NCI-H226 (cell line): ENCODE results near the gene ATRX.
"Not testable (repeated sequence)": the region's sequence is repeated elsewhere in the genome, so short reads cannot be mapped to it uniquely, and the experiment has no call there.

Source experiments
- DNase-seq: peaks from one replicate; pipeline ENCODE4 v3.0.0-alpha.2; 2015

Gene ATRX

DNA sequence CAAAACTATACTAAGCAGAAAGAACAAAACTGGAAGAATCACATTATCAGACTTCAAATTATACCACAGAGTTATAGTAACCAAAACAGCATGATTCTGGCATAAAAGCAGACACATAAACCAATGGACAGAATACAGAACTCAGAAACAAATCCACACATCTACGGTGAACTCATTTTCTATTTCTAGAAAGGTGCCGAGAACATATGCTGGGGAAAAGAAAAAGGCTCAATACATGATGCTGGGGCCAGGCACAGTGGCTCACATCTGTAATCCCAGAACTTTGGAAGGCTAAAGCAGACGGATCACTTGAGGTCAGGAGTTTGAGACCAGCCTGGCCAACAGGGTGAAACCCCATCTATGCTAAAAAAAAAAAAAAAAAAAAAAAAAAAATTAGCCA, 52.7 kb downstream of the ATRX start:
- DNase-seq: no peak

DNA sequence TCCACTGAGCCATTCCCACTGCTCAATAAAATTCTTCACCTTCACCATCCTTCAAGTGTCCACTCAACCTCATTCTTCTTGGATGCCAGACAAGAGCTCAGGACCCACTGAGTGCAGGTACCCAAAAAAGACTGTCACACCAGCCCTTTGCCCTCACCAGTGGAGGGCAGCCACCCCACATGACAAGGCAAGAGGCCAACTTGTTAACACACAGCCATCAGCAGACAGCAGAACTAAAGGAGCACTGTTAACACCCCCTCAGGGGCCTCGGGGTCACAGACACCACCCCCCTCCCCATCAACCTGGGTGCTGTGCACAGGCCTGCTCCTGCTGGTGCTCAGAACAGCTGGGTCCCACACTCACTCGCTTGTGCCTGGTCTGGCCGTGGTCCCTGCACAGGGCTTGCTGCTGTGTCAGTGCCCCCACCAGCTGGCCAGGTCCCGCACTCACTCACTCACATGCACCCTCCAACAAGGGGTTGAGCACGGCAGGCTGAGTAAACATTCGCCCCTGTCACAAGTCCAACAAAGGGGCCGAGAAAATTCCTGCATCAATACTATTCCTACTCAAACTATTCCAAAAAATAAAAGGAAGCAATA, 54.1 kb downstream of the ATRX start:
- DNase-seq: no peak

GRCh38 chrX:77726095-77726494, 59.9 kb downstream of the ATRX start:
- not testable (repeated sequence) for DNase-seq

DNA sequence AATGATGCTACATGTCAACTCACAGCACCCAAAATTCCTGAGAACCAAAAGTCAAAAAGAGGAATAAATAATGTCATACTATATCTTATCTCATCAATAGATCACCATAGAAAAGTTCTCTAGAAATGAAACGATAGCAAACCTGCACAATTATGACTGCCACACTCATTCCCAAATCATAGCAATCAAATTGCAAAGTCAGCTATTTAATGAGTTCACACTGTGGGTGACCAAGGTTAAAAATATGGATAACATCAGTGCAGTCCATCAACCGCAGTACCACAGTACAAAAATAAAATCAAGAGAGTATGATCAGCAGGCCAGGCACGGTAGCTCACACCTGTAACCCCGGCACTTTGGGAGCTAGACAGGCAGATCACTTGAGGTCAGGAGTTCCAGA, 62.3 kb downstream of the ATRX start:
- DNase-seq: no peak

DNA sequence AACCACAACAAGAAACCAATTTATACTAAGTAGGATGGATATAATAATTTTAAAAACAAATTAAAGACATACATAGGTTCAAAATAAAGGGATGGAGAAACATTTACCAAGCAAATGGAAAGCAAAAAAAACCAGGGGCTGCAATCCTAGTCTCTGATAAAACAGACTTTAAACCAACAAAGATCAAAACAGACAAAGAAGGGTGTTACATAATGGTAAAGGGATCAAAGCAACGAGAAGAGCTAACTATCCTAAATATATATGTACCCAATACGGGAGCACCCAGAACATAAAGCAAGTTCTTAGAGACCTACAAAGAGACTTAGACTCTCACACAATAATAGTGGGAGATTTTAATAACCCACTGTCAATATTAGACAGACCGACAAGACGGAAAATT, 66.6 kb downstream of the ATRX start:
- no peak for DNase-seq

DNA sequence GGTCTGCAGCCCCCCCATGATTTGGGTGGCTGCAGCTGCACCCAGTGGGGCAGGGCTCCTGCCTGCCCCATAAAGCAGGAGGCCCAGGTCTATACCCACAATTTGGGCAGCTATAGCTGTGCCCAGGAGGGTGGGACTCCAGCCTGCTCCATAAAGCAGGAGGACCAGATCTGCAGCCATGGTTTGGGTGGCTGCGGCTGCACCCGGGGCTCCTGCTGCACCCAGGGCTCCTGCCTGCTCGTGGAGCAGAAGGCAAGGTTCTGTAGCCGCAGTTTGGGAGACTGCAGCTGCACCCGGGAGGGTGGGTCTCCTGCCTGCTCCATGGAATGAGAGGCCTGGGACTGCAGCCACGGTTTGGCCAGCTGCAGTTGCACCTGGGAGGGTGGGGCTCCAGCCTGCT, 81.1 kb downstream of the ATRX start:
- no peak for DNase-seq

- DNase-seq: no peak
These were observed 87.8 kb downstream of the ATRX start for GRCh38 chrX:77698242-77698641.

DNA sequence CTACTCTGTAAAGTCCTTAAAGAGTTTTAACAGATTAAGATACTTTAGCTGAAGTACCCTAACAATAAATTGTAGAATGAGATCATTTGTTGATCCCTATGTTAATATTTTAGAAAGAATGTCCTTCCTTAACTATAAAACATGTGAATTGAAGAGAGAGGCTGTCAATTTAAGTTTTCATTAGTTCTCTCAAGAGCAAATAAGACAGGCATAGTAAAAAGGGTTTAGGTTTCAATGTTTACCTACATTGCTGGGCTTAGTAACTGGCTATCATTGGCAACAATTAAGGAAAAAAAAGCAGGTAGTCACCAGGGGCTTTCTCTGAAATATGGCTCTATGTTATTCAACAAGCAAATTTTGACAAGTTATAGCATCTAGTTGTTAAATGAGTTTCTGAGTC, 91.5 kb downstream of the ATRX start:
- DNase-seq: no peak

DNA sequence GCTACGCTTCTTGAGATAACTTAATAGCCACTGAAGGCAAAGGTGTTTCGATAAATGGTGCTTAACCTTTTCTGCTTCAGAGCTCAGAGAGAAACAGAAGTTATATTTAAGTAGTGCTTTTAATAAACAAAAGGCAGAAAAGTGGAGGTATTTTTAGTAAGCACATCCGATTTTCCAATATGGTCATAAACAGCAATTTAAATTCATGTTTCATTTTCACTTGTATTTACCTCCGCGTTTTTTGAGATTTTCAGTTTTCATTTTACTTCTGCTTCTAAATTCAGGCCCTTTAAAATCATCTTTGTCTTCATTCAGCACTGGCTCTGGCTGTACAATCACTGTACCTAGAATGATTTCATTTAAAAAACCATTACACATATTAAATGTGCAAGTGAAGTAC, 92.4 kb downstream of the ATRX start:
- no peak for DNase-seq

GRCh38 chrX:77691916-77692315, 94.1 kb downstream of the ATRX start:
- DNase-seq: no peak

- no peak for DNase-seq
These were observed 96.6 kb downstream of the ATRX start for GRCh38 chrX:77689376-77689775.

- not testable (repeated sequence) for DNase-seq
These were observed 100.3 kb downstream of the ATRX start for GRCh38 chrX:77685683-77686082.

DNA sequence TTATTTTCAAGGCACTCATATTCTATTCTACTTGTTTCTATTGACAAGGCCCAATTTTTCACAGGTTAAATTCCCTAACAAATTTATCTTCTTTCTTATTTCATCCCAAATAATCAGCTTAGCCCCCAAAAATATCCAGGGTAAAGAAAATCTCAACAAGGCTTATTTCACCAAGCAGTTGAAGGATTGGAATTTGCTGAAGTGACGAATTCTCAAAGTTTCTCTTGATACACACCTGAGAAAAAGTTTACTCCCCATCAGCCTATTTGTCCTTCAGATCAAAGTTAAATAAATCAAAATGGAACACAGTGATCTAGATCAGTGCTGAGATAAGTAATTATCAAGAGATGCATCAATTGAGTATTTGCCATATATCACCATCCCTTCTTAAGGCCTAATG, 106.9 kb downstream of the ATRX start:
- DNase-seq: no peak

DNA sequence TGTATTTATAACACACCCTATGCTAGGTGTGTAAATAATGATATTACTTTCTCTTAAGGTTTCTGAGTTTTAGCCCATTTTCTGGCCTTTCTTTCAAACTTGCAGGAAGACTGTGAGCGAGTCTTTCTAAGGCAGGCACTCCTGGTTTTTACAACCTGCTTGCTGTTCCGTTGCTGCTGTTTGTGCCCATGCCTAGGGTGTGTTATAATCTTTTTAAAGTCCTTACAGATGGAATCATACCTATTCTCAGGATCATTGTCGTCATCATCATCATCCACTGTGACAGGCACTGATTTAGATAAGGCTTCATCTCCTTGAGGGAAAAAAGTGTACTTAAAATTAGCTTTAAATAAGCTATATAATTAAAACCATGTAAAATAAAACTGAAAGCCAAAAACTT, 110.0 kb downstream of the ATRX start:
- no peak for DNase-seq

DNA sequence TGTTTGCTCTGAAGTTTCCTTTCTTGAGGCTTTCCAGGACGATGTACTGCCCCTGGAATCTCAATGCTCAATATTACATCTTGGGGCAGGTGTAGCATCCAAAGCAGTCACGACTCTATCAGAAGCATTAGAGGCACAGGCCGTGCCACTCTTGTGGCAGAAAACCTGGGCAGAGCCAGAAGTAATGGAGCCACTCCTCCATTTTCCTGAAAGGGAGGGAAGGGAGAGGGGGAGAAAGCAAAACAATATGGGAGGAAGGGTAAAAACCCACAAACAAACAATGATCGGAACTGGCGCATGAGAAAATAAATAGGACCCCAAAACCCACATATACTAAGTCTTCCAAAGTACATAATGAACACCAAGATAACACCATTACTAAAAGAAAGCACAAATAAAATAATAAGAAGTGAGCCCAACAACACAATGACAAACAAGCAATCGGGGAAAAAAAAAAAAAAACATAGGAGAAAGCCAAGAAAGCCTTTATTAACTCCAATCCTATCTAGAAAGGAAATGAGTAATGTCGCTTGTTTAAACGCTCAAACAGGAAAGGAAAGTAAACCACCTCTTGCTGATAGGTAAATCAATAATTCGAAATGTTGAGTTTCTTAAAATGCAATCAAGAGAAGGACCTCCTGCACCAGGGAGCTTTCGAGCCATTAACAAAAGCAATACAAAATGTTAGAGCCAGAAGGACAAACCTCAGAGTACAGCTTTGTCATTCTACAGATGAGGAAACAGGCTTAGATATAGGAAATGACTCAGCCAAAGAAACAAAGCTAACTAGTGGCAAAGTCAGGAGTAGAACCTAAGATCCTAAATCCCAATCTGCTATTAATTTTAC, 117.4 kb downstream of the ATRX start:
- DNase-seq: no peak

DNA sequence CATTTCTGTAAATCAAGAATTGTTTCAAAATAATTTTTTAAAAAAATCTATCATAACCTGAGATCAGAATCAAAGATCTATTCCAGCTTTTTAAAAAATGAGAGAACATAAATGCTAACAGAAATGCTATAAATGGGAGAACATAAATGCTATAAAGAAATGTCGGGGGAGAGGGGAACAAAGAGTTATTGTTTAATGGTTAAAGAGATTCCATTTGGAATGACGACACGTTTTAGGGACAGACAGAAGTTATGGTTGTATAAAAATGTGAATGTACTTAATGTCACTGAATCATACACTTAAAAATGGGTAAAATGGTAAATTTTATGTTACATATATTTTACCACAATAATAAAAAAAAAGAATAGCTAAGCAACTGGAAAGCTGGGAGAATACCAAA, 127.1 kb downstream of the ATRX start:
- DNase-seq: no peak

DNA sequence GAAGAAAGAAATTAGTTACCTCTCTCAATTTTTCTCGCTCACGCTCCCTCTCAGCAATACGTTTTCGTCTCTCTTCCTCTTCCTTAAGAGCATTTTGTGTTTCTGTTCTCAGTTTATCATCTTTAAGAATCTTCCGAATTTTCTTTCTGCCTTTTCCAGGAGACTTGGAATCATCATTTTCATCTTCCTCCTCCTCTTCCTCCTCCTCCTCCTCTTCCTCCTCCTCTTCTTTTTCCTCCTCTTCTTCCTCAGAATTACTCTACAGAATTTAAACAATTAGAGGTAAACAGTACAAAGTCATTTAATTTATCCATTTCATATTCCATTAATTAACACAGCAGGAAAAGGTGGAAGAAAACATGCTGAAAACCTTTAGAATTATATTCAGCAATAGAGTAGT, 133.9 kb downstream of the ATRX start:
- DNase-seq: no peak

GRCh38 chrX:77640702-77641101, 145.3 kb downstream of the ATRX start:
- no peak for DNase-seq

DNA sequence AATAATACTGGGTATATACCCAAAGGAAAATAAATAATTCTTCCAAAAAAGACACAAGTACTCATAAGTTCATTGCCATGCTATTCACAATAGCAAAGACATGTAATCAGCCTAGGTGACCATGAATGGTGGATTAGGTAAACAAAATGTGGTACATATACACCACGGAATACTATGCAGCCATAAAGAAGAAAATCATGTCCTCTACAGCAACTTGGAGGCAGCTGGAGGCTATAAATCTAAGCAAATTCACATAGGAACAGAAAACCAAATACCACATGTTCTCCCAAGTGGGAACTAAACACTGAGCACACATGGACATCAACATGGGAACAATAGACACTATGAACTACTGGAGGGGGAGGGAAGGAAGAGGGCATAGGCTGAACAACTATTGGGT, 146.2 kb downstream of the ATRX start:
- DNase-seq: no peak

- no peak for DNase-seq
These were observed 147.6 kb downstream of the ATRX start for GRCh38 chrX:77638397-77638796.

GRCh38 chrX:77635373-77635772, 150.6 kb downstream of the ATRX start:
- DNase-seq: no peak

- no peak for DNase-seq
These were observed 157.6 kb downstream of the ATRX start for GRCh38 chrX:77628294-77629025.

DNA sequence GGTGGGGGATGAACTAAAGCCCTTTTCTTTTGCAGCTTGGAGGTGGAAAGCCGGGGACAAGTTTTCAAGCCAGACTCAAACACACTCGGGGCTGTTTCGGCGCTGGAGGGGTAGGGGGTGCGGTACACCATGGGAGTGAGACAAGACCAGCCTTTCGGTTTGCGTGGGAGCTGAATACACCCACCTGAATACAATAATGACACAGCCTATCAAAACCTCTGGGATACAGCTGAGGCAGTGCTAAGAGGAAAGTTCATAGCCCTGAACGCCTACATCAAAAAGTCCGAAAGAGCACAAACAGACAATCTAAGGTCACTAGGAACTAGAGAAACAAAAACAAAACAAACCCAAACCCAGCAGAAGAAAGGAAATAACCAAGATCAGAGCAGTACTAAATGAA, 163.3 kb downstream of the ATRX start:
- no peak for DNase-seq

DNA sequence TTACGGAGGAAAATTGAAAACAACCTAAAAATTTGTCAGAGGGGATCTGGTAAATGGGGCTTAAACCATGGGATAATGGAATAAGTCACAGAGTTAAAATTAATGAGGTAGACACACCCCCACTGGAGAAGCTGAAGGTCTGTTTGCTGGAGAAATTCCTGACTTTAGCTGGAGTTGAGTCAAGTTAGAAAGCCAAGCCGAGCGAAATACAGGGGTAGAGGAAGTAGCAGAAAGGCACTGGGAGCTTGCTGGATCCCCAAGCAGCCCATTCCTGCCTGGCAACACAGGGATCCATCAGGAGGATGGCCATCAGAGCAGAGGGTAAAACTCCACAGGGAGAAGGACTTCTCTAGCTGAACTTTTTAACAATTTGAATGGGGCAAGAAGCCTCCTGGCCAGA, 163.8 kb downstream of the ATRX start:
- DNase-seq: no peak
